H9 (cell line): ENCODE measurements around the gene UCP3. TPM values are rescaled to one million over a fixed set of nuclear protein-coding genes. Genes with fewer than 3 reads are reported as not detected.

Experiments
- DNase-seq: peaks from one replicate; pipeline ENCODE4 v3.0.0-alpha.2; 2017
- H2AFZ ChIP-seq: one replicate; pipeline ENCODE4 v1.6.1; 2013; ENCODE audit warnings: mild to moderate bottlenecking, low read length, control low read depth, moderate library complexity
- H2AK5ac ChIP-seq: 2 replicates; pipeline ENCODE4 v1.6.1; 2013; ENCODE audit warnings: low read length, control low read depth, mixed read lengths; ENCODE audit not compliant: insufficient read length
- H2BK120ac ChIP-seq: one replicate; pipeline ENCODE4 v1.6.1; 2013; ENCODE audit warnings: low read depth, mild to moderate bottlenecking, low read length, control low read depth, inconsistent platforms; ENCODE audit not compliant: poor library complexity, severe bottlenecking
- H2BK12ac ChIP-seq: 2 replicates; pipeline ENCODE4 v1.6.1; 2013; ENCODE audit warnings: low read length, control low read depth, mixed read lengths, low read depth; ENCODE audit not compliant: insufficient read length
- H2BK15ac ChIP-seq: 2 replicates; pipeline ENCODE4 v1.6.1; 2013; ENCODE audit warnings: low read depth, low read length, control low read depth
- H2BK20ac ChIP-seq: one replicate; pipeline ENCODE4 v1.6.1; 2013; ENCODE audit warnings: low read depth, mild to moderate bottlenecking, low read length, control low read depth, inconsistent platforms; ENCODE audit not compliant: poor library complexity, severe bottlenecking
- H2BK5ac ChIP-seq: 2 replicates; pipeline ENCODE4 v1.6.1; 2013; ENCODE audit warnings: low read length, control low read depth, mixed read lengths; ENCODE audit not compliant: insufficient read length
- H3K14ac ChIP-seq: 2 replicates; pipeline ENCODE4 v1.6.1; 2013; ENCODE audit warnings: low read length, control low read depth; ENCODE audit not compliant: insufficient read depth
- H3K18ac ChIP-seq: 2 replicates; pipeline ENCODE4 v1.6.1; 2013; ENCODE audit warnings: low read depth, mild to moderate bottlenecking, mixed read lengths, low read length, control low read depth; ENCODE audit not compliant: insufficient read length
- H3K23ac ChIP-seq: 2 replicates; pipeline ENCODE4 v1.6.1; 2013; ENCODE audit warnings: low read length, control low read depth, mixed read lengths, low read depth; ENCODE audit not compliant: insufficient read length
- H3K23me2 ChIP-seq: 2 replicates; pipeline ENCODE4 v1.6.1; 2013; ENCODE audit warnings: low read depth, mild to moderate bottlenecking, mixed read lengths, low read length, control low read depth; ENCODE audit not compliant: insufficient read length, poor library complexity, severe bottlenecking
- H3K27ac ChIP-seq: 2 replicates; pipeline ENCODE4 v1.5.1; 2013; ENCODE audit warnings: low read length, control low read depth, mixed read lengths, low read depth; ENCODE audit not compliant: insufficient read length
- H3K27me3 ChIP-seq: 2 replicates; pipeline ENCODE4 v1.6.1; 2013; ENCODE audit warnings: low read length, control low read depth, inconsistent platforms; ENCODE audit not compliant: insufficient read depth
- H3K4ac ChIP-seq: 2 replicates; pipeline ENCODE4 v1.6.1; 2013; ENCODE audit warnings: low read depth, mild to moderate bottlenecking, control low read depth, inconsistent platforms, low read length, moderate library complexity
- H3K4me1 ChIP-seq: 2 replicates; pipeline ENCODE4 v1.6.1; 2013; ENCODE audit warnings: low read length, control low read depth, inconsistent platforms; ENCODE audit not compliant: insufficient read depth
- H3K4me2 ChIP-seq: 2 replicates; pipeline ENCODE4 v1.6.1; 2013; ENCODE audit warnings: low read length, control low read depth, mixed read lengths; ENCODE audit not compliant: insufficient read length, insufficient read depth
- H3K56ac ChIP-seq: 2 replicates; pipeline ENCODE4 v1.6.1; 2013; ENCODE audit warnings: low read depth, mild to moderate bottlenecking, mixed read lengths, low read length, control low read depth; ENCODE audit not compliant: insufficient read length
- H3K79me1 ChIP-seq: 2 replicates; pipeline ENCODE4 v1.6.1; 2013; ENCODE audit warnings: low read depth, mild to moderate bottlenecking, moderate library complexity, low read length, control low read depth, inconsistent platforms; ENCODE audit not compliant: insufficient read depth, poor library complexity, severe bottlenecking
- H3K79me2 ChIP-seq: 2 replicates; pipeline ENCODE4 v1.6.1; 2013; ENCODE audit warnings: low read length, control low read depth, inconsistent platforms; ENCODE audit not compliant: insufficient read depth
- H3K9ac ChIP-seq: 2 replicates; pipeline ENCODE4 v1.6.1; 2013; ENCODE audit warnings: low read length, control low read depth, mixed read lengths; ENCODE audit not compliant: insufficient read length; ENCODE audit errors: extremely low read depth
- H3K9me3 ChIP-seq: one replicate; pipeline ENCODE4 v1.6.1; 2013; ENCODE audit warnings: low read depth, low read length, inconsistent platforms; ENCODE audit not compliant: control insufficient read depth
- H3T11ph ChIP-seq: one replicate; pipeline ENCODE4 v1.6.1; 2013; ENCODE audit warnings: mild to moderate bottlenecking, low read length, control low read depth, inconsistent platforms
- H4K20me1 ChIP-seq: one replicate; pipeline ENCODE4 v1.6.1; 2013; ENCODE audit not compliant: control insufficient read depth, insufficient read length, insufficient read depth
- H4K5ac ChIP-seq: 2 replicates; pipeline ENCODE4 v1.6.1; 2013; ENCODE audit warnings: low read depth, mild to moderate bottlenecking, mixed read lengths, low read length, control low read depth; ENCODE audit not compliant: insufficient read length
- H4K8ac ChIP-seq: replicated peaks from 2 replicates; pipeline ENCODE4 v1.6.1; 2013; ENCODE audit warnings: low read length, control low read depth, mixed read lengths, low read depth; ENCODE audit not compliant: insufficient read length
- H4K91ac ChIP-seq: 2 replicates; pipeline ENCODE4 v1.6.1; 2013; ENCODE audit warnings: low read depth, mild to moderate bottlenecking, moderate library complexity, mixed read lengths, low read length, control low read depth; ENCODE audit not compliant: insufficient read length
- H3K27ac Mint-ChIP-seq, 3 experiments: 2 replicates in 2 of 3; 3 replicates in 1 of 3; pipeline ENCODE4 v1.8.0; 2020 to 2021; ENCODE audit warnings: mixed read lengths in 3 of 3, mild to moderate bottlenecking in 1 of 3, moderate library complexity in 1 of 3
- H3K27me3 Mint-ChIP-seq: 2 replicates; pipeline ENCODE4 v1.8.0; 2021; ENCODE audit warnings: low read depth, mild to moderate bottlenecking, moderate library complexity, mixed read lengths
- H3K36me3 Mint-ChIP-seq, 3 experiments: 2 replicates in 2 of 3; 3 replicates in 1 of 3; pipeline ENCODE4 v1.8.0; 2020 to 2021; ENCODE audit warnings: low read depth in 3 of 3, mixed read lengths in 3 of 3; ENCODE audit not compliant: insufficient read depth in 1 of 3
- H3K4me1 Mint-ChIP-seq, 2 experiments: 2 replicates each; pipeline ENCODE4 v1.8.0; 2020; ENCODE audit warnings: mixed read lengths in 2 of 2
- H3K4me3 Mint-ChIP-seq, 2 experiments: 2 replicates in 1 of 2; 3 replicates in 1 of 2; pipeline ENCODE4 v1.8.0; 2020 to 2021; ENCODE audit warnings: mild to moderate bottlenecking in 2 of 2, mixed read lengths in 2 of 2, moderate library complexity in 1 of 2
- H3K9me3 Mint-ChIP-seq, 2 experiments: 2 replicates in 1 of 2; 3 replicates in 1 of 2; pipeline ENCODE4 v1.8.0; 2020; ENCODE audit warnings: mild to moderate bottlenecking in 2 of 2, mixed read lengths in 2 of 2, moderate library complexity in 1 of 2
- WGBS: extraction: QIAGEN DNeasy Blood & Tissue Kit; methylation state at CpG from one replicate; pipeline ENCODE4 v1.1.7; 2013; ENCODE audit warnings: missing lambda C conversion rate, low lambda C conversion rate, mixed read lengths; ENCODE audit not compliant: insufficient read length; ENCODE audit errors: extremely low coverage; 5-methylcytosine and 5-hydroxymethylcytosine counted together
- total RNA-seq: library from RNA; stranded (reverse); gene quantifications from 2 replicates; pipeline ENCODE4 v1.2.1, GENCODE V29; 2021
- TF ChIP-seq, protein P1 (sequence below): fragments of 200-600 bp; sonication (generic); conservative IDR thresholded peaks from 3 replicates; pipeline ENCODE4 v1.8.0; 2021; ENCODE audit warnings: antibody characterized with exemption, mild to moderate bottlenecking

Gene UCP3
- total RNA-seq, 1 experiment from 2014 or later: 0.85 TPM

DNA sequence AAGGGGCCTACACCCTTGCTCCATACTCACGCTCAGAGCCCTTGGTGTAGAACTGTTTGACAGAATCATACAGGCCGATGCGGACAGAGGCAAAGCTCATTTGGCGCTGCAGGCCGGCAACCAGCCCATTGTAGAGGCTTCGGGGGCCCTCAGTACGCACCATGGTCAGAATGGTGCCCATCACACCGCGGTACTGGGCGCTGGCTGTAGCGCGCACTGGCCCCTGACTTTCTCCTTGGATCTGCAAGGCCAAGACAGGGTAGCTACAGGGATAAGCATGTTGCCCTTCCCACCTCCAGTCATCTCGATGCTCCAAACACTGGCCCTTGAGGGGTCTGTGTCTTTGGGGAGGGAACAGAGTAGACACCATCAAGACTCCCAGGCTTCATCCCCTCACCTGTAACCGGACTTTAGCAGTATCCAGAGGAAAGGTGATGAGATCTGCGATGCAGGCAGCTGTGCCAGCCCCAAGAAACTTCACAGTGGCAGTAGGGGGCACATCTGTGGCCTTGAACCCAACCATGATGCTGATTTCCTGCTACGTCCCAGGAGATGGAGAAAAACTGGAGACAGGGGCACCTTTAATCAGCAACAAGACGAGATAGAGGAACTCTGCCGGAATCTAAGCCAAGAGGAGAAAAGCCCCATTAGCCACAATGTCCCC lies 30.9 kb downstream of the UCP3 start:
- no peak overlapping the region for H2AK5ac ChIP-seq
- H2BK5ac ChIP-seq: no peak overlapping the region
- no peak overlapping the region for H3K23ac ChIP-seq
- Mint-ChIP-seq H3K27me3 (peaks cover 8% of the 10 kb centered on the region), H3K27ac (no peak overlapping the region; a peak in 1 of 7 replicates), H3K4me3 (no peak overlapping the region), H3K9me3 (no peaks in the 10 kb centered on the region; a peak in 1 of 5 replicates), H3K36me3 (peaks cover 57 to 78% (median 77%) of the 10 kb centered on the region in 3 experiments; a peak in 6 of 7 replicates), H3K4me1 (peaks cover 26 to 37% of the 10 kb centered on the region in 2 experiments)
- no peak overlapping the region for H4K8ac ChIP-seq
- no peaks in the 10 kb centered on the region for H3K79me1 ChIP-seq
- H3K4me1 ChIP-seq: no peaks in the 10 kb centered on the region; the same call in 1 of the 2 replicates
- no peak overlapping the region for H2AFZ ChIP-seq
- H3K27me3 ChIP-seq: no peaks in the 10 kb centered on the region
- H3K23me2 ChIP-seq: peaks cover 10% of the 10 kb centered on the region
- no peaks in the 10 kb centered on the region for H3K9me3 ChIP-seq
- no peak overlapping the region for H2BK15ac ChIP-seq
- WGBS: no CpG with 5 or more reads among the region's 18 CpGs
- H4K5ac ChIP-seq: no peak overlapping the region
- H3K4me2 ChIP-seq: no peak overlapping the region
- H2BK20ac ChIP-seq: no peak overlapping the region
- no peak overlapping the region for H3K9ac ChIP-seq
- H3K4ac ChIP-seq: no peak overlapping the region
- H3K27ac ChIP-seq: no peak overlapping the region
- no peaks in the 10 kb centered on the region for H4K20me1 ChIP-seq
- H3K14ac ChIP-seq: no peak overlapping the region
- no peak overlapping the region for H3K56ac ChIP-seq
- H3K79me2 ChIP-seq: 0 out of 2 replicates have a peak, but pooled peaks cover 2% of the 10 kb centered on the region
- H4K91ac ChIP-seq: no peak overlapping the region
- H2BK120ac ChIP-seq: no peak overlapping the region
- no peak for DNase-seq
- no peak overlapping the region for H2BK12ac ChIP-seq
- H3T11ph ChIP-seq: no peak overlapping the region
- TF ChIP-seq, protein P1, sequence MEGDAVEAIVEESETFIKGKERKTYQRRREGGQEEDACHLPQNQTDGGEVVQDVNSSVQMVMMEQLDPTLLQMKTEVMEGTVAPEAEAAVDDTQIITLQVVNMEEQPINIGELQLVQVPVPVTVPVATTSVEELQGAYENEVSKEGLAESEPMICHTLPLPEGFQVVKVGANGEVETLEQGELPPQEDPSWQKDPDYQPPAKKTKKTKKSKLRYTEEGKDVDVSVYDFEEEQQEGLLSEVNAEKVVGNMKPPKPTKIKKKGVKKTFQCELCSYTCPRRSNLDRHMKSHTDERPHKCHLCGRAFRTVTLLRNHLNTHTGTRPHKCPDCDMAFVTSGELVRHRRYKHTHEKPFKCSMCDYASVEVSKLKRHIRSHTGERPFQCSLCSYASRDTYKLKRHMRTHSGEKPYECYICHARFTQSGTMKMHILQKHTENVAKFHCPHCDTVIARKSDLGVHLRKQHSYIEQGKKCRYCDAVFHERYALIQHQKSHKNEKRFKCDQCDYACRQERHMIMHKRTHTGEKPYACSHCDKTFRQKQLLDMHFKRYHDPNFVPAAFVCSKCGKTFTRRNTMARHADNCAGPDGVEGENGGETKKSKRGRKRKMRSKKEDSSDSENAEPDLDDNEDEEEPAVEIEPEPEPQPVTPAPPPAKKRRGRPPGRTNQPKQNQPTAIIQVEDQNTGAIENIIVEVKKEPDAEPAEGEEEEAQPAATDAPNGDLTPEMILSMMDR: no peak
- no peak overlapping the region for H3K18ac ChIP-seq
